Measurements from ENCODE around the gene SUN1. TPM values are rescaled to one million over a fixed set of nuclear protein-coding genes. Genes with fewer than 3 reads are reported as not detected.
A peak's percentile ranks its signal among the peaks of the same experiment; 100 is the strongest.
"Not testable (repeated sequence)": the region's sequence is repeated elsewhere in the genome, so short reads cannot be mapped to it uniquely, and the experiment has no call there.

Gene SUN1
- total RNA-seq, 2 experiments from 2014 or later, result 67.8 to 74.4 TPM

DNA sequence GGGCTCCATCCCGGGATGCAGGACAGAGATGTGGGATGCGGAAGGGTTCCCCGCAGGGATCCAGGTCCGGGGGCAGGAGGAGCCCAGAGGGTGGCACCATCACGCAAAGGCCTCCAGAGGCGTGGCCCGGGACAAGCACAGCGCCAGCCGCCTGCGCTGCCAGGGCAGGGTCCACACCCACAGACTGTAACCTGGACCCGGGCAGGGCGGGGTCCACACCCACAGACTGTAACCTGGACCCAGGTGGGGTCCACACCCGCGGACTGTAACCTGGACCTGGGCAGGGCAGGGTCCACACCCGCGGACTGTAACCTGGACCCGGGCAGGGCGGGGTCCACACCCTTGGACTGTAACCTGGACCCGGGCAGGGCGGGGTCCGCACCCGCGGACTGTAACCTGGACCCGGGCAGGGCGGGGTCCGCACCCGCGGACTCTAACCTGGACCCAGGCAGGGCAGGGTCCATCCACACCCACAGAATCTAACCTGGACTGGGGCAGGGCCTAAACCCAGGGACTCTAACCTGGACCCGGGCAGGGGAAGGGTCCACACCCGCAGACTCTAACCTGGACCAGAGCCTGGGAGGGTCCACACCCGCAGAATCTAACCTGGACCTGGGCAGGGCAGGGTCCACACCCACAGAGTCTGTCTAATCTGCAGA is 37.5 kb upstream of the SUN1 start:
- H3K27ac Mint-ChIP-seq, result no peak overlapping the region
- no peaks in the 10 kb centered on the region for H3K4me1 Mint-ChIP-seq (ENCODE audit: low read depth)

DNA sequence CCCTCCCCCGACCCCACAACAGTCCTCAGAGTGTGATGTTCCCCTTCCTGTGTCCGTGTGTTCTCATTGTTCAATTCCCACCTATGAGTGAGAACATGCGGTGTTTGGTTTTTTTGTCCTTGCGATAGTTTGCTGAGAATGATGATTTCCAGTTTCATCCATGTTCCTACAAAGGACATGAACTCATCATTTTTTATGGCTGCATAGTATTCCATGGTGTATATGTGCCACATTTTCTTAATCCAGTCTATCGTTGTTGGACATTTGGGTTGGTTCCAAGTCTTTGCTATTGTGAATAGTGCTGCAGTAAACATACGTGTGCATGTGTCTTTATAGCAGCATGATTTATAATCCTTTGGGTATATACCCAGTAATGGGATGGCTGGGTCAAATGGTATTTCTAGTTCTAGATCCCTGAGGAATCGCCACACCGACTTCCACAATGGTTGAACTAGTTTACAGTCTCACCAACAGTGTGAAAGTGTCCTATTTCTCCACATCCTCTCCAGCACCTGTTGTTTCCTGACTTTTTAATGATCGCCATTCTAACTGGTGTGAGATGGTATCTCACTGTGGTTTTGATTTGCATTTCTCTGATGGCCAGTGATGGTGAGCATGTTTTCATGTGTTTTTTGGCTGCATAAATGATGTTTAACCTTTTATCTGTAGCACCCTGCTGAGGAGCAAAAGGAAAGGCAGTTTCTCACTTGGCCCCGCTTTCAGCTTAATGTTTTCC is 35.7 kb upstream of the SUN1 start:
- intact Hi-C loops (cut with micrococcal nuclease); H3K4me3 Mint-ChIP-seq; H3K27ac Mint-ChIP-seq; H3K36me3 Mint-ChIP-seq (ENCODE audit: low read depth); H3K4me1 Mint-ChIP-seq (ENCODE audit: low read depth); H3K27me3 Mint-ChIP-seq (ENCODE audit: low read depth); CTCF ChIA-PET; H3K9me3 Mint-ChIP-seq; DNase-seq: not testable (repeated sequence)

More for the DNA sequence above, 37.5 kb upstream of the SUN1 start:
- Mint-ChIP-seq H3K4me3 (no peak overlapping the region), H3K9me3 (no peaks in the 10 kb centered on the region), H3K27me3 (ENCODE audit: low read depth) (no peaks in the 10 kb centered on the region), H3K36me3 (ENCODE audit: low read depth) (no peaks in the 10 kb centered on the region)
- intact Hi-C loops (cut with micrococcal nuclease), result no loop called here
- DNase-seq, result no peak
- CTCF ChIA-PET, result interaction anchor here (1.4 kb wide), 1 partner anchor 78 kb away, joined by 4 read pairs; no protein-coding TSS in a partner anchor

DNA sequence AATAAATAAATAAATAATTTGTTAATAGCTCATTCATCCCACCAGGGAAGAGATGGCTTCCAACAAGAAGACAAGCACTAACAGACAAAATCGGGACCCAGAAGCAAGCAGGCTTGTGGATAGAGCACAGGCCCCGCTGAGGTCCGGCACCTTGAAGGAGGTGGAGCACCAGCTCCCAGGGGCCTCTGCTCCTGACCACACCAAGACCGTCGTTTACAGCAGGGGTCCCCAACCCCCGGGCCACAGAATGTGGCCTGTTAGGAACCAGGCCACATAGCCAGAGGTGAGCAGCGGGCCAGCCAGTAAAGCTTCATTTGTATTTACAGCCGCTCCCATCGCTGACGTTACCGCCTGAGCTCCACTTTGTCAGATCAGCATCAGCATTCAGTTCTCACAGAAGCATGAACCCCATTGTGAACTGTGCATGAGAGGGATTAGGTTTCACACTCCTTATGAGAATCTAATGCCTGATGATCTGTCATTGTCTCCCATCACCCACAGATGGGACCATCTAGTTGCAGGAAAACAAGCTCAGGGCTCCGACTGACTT is 33.3 kb upstream of the SUN1 start:
- DNase-seq, result no peak
- H3K36me3 Mint-ChIP-seq (ENCODE audit: low read depth), result no peaks in the 10 kb centered on the region
- CTCF ChIA-PET, result interaction anchor here (1.9 kb wide), 1 partner anchor 75 kb away, joined by 4 read pairs; no protein-coding TSS in a partner anchor

DNA sequence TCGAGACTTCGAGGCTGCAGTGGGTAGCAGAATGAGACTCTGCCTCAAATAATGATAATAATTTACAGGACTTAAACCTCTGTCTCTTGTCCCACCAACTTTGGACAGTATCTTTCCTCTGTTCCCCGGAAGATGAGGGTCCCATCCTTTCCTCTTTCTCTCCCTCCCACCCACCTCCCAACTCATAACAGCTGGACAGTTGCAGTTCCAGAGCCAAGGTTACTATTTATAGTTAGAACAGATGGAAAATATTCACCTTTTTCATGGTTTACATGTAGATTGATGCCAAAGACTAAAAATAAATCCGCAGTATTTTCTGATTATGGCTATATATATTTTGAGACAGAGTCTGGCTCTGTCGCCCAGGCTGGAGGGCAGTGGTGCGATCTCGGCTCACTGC is 31.6 kb upstream of the SUN1 start:
- no peaks in the 10 kb centered on the region for H3K27me3 Mint-ChIP-seq (ENCODE audit: low read depth)
- H3K4me3 Mint-ChIP-seq, result no peak overlapping the region
- no peaks in the 10 kb centered on the region for H3K4me1 Mint-ChIP-seq (ENCODE audit: low read depth)
- no peaks in the 10 kb centered on the region for H3K36me3 Mint-ChIP-seq (ENCODE audit: low read depth)
- no peak overlapping the region for H3K27ac Mint-ChIP-seq
- intact Hi-C loops (cut with micrococcal nuclease), result no loop called here
- CTCF ChIA-PET, result no interaction called here
- H3K9me3 Mint-ChIP-seq, result no peaks in the 10 kb centered on the region
- no peak for DNase-seq

More for the DNA sequence above, 33.3 kb upstream of the SUN1 start:
- Mint-ChIP-seq H3K9me3 (no peaks in the 10 kb centered on the region), H3K27ac (no peak overlapping the region), H3K27me3 (ENCODE audit: low read depth) (no peaks in the 10 kb centered on the region), H3K4me1 (ENCODE audit: low read depth) (no peaks in the 10 kb centered on the region), H3K4me3 (no peak overlapping the region)
- intact Hi-C loops (cut with micrococcal nuclease), result no loop called here

DNA sequence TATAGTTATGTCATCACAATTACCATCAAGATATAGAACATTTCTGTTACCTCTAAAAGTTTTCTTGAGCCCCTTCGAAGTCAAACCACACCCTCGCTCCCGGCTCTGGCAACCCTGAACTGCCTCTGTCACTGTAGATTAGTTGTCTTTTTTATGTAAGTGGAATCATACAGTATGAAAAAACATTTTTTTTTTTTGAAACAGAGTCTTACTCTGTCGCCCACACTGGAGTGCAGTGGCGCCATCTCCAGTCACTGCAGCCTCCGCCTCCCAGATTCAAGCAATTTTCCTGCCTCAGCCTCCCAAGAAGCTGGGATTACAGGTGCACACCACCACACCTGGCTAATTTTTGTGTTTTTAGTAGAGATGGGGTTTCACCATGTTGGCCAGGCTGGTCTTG is 30.9 kb upstream of the SUN1 start:
- CTCF ChIA-PET; DNase-seq; H3K4me3 Mint-ChIP-seq; H3K27ac Mint-ChIP-seq; intact Hi-C loops (cut with micrococcal nuclease); H3K9me3 Mint-ChIP-seq; H3K36me3 Mint-ChIP-seq (ENCODE audit: low read depth); H3K4me1 Mint-ChIP-seq (ENCODE audit: low read depth); H3K27me3 Mint-ChIP-seq (ENCODE audit: low read depth): not testable (repeated sequence)

DNA sequence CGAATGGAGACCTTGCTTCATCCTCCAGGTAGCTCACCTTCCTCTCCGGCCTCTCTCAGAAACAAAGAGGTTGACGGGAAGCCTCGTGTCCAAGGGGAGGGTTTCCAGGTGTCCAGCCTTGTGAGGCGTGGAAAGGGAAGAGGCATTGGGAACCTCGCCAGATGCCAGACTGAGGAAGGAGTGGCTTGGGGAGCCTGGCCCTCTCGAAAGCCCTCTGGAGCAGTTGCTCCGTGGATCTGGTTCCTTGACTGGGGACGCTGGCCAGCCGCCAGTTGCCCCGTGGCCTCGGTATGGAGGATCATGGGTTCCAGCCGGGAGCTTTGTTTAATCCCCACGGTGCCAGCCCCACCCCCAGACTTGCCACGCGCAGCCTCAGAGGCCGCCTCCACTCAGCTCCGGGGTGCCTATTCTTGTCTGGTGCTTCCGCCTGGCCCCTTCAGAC is 30.3 kb upstream of the SUN1 start:
- H3K36me3 Mint-ChIP-seq (ENCODE audit: low read depth), result no peaks in the 10 kb centered on the region
- no peaks in the 10 kb centered on the region for H3K9me3 Mint-ChIP-seq
- H3K4me3 Mint-ChIP-seq, result no peak overlapping the region
- intact Hi-C loops (cut with micrococcal nuclease), result no loop called here
- CTCF ChIA-PET, result no interaction called here
- H3K27ac Mint-ChIP-seq, result no peak overlapping the region
- no peaks in the 10 kb centered on the region for H3K4me1 Mint-ChIP-seq (ENCODE audit: low read depth)
- no peak for DNase-seq
- H3K27me3 Mint-ChIP-seq (ENCODE audit: low read depth), result no peaks in the 10 kb centered on the region

DNA sequence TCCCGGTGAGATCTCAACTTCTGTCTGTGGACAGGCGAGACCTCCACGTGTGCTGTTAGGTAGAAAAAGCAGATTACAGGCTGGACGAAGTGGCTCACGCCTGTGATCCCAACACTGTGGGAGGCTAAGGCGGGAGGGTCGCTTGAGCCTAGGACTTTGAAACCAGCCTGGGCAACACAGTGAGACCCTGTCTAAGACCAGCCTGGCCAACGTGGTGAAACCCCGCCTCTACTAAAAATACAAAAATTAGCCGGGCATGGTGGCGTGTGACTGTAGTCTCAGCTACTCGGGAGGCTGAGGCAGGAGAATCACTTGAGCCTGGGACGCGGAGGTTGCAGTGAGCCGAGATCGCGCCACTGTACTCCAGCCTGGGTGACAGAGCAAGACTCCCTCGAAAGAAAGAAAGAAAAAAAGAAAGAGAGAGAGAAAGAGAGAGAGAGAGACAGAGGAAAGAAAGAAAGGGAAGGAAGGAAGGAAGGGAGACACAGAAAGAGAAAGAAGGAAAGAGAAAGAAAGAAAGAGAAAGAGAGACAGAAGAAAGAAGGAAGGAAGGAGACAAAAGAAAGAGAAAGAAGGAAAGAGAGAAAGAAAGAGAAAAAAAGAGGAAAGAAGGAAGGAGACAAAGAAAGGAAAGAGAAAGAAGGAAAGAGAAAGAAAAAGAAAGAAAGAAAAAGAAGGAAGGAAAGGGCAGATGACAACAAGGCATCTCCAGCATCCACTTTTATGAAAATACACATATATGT is 29.6 kb upstream of the SUN1 start:
- Mint-ChIP-seq H3K4me3 (no peak overlapping the region), H3K27ac (no peak overlapping the region), H3K9me3 (no peaks in the 10 kb centered on the region), H3K27me3 (ENCODE audit: low read depth) (no peaks in the 10 kb centered on the region), H3K4me1 (ENCODE audit: low read depth) (no peaks in the 10 kb centered on the region), H3K36me3 (ENCODE audit: low read depth) (no peaks in the 10 kb centered on the region)
- no peak for DNase-seq
- CTCF ChIA-PET, result no interaction called here
- intact Hi-C loops (cut with micrococcal nuclease), result no loop called here

DNA sequence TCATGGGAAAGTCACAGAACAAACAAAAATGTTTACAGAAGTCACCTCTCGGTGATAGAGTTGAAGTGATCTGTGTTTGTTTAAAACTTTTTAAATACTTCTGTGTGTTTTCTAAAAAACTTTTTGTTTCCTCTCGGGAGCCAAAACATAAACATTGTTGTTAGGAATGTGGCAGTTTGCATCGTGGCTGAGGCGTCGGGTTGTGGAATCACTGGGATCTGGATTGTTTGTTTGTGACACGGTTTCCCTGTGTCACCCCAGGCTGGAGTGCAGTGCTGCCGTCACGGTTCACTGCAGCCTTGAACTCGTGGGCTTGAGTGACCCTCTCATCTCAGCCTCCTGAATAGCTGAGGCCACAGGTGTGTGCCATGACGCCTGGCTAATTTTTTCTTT is 29.0 kb upstream of the SUN1 start:
- intact Hi-C loops (cut with micrococcal nuclease), result no loop called here
- DNase-seq, result no peak
- Mint-ChIP-seq H3K36me3 (ENCODE audit: low read depth) (no peaks in the 10 kb centered on the region), H3K4me3 (no peak overlapping the region), H3K27me3 (ENCODE audit: low read depth) (no peaks in the 10 kb centered on the region), H3K9me3 (peaks cover 2% of the 10 kb centered on the region), H3K4me1 (ENCODE audit: low read depth) (no peaks in the 10 kb centered on the region), H3K27ac (no peak overlapping the region)
- CTCF ChIA-PET, result no interaction called here

DNA sequence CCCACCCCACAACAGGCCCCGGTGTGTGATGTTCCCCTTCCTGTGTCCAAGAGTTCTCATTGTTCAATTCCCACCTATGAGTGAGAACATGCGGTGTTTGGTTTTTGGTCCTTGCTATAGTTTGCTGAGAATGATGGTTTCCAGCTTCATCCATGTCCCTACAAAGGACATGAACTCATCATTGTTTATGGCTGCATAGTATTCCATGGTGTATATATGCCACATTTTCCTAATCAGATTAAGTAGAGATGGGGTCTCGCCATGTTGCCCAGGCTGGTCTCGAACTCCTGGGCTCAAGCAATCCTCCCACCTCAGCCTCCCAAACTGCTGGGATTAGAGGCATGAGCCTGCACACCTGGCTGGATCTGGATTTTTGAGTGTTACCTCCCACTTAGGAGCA is 28.5 kb upstream of the SUN1 start:
- H3K4me1 Mint-ChIP-seq (ENCODE audit: low read depth); DNase-seq; intact Hi-C loops (cut with micrococcal nuclease); H3K27me3 Mint-ChIP-seq (ENCODE audit: low read depth); H3K27ac Mint-ChIP-seq; H3K4me3 Mint-ChIP-seq; H3K36me3 Mint-ChIP-seq (ENCODE audit: low read depth); CTCF ChIA-PET; H3K9me3 Mint-ChIP-seq: not testable (repeated sequence)

DNA sequence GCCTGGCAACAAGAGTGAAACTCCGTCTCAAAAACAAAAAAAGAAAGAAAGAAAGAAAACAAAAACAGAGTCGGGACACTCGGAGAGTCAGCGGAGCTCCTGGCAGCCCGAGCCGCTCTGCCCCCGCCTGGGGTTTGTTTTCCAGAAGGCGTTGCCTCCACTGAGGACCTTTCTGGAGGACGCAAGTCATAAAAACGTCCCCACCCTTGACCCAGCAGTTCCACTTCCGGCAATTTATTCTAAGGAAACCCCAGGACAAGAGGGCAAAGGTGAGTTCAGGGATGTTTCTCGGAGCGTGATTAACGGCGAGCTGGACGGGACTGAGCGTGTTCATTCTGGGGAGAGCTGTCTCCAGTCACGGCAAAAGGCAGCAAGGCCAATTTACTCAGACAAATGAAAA is 27.0 kb upstream of the SUN1 start:
- CTCF ChIA-PET, result no interaction called here
- intact Hi-C loops (cut with micrococcal nuclease), result no loop called here
- no peak for DNase-seq
- Mint-ChIP-seq H3K4me3 (no peak overlapping the region), H3K27me3 (ENCODE audit: low read depth) (no peaks in the 10 kb centered on the region), H3K4me1 (ENCODE audit: low read depth) (no peaks in the 10 kb centered on the region), H3K9me3 (peaks cover 2% of the 10 kb centered on the region), H3K36me3 (ENCODE audit: low read depth) (no peaks in the 10 kb centered on the region), H3K27ac (no peak overlapping the region)

DNA sequence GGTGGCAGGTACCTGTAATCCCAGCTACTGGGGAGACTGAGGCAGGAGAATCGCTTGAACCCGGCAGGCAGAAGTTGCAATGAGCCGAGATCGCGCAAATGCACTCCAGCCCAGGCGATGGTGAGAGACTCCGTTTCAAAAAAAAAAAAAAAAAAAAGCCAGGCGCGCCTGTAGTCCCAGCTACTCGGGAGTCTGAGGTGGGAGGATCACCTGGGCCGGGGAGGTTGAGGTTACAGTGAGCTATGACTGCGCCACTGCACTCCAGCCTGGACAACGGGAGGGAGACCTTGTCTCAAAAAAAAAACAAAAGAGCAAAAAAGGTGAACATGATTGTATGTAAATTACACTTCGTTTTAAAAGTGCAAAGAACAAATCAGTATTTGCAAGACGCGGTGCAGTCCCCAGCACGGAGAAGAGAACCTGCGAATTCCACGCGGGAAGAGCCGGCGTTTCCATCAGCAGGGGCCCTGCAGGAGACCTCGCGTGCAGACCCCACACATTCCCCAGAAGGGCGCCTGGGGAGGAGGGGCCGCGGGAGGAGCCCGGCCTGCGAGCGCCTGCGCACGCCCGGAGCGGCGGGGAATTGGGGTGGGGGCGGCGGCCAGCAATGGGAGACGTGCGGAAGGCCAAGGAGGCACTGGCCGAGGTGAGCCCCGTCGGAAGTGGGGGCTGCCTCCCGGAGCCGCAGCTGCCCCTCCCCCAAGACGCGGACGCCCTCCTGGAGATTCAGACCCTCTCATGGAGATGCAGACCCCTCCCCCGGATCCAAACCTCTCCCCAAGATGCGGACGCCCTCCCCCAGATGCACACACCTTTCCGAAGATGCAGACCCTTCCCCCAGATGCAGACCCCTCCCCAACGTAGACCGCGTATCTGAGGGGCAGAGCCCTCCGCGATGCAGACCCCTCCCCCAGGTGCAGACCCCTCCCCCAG is 16.7 kb upstream of the SUN1 start:
- intact Hi-C loops (cut with micrococcal nuclease), result loop anchor here (1.0 to 10.0 kb wide), 5 partner anchors 17 to 667 kb away; partner anchors contain the start of genes COX19, GET4, SUN1 and ZFAND2A
- H3K27me3 Mint-ChIP-seq (ENCODE audit: low read depth), result peaks cover 5% of the 10 kb centered on the region
- H3K4me1 Mint-ChIP-seq (ENCODE audit: low read depth), result peaks cover 55% of the 10 kb centered on the region
- H3K36me3 Mint-ChIP-seq (ENCODE audit: low read depth), result peaks cover 9% of the 10 kb centered on the region
- H3K9me3 Mint-ChIP-seq, result no peaks in the 10 kb centered on the region
- H3K27ac Mint-ChIP-seq, result no peak overlapping the region
- CTCF ChIA-PET, result interaction anchor here (0.5 to 1.9 kb wide), 2 partner anchors 16 to 58 kb away, joined by 3 to 9 read pairs; partner anchors contain the start of gene SUN1
- H3K4me3 Mint-ChIP-seq, result peak overlapping the region; percentile 81
- DNase-seq, result peak; percentile 29
